ENCODE results near the gene MC2R. TPM values are rescaled to one million over a fixed set of nuclear protein-coding genes. Genes with fewer than 3 reads are reported as not detected.
"Not testable (repeated sequence)": the region's sequence is repeated elsewhere in the genome, so short reads cannot be mapped to it uniquely, and the experiment has no call there.

The MC2R gene
- total RNA-seq, 1 experiment from 2014 or later, result not detected

GRCh38 chr18:13871701-13872100, 43.6 kb downstream of the MC2R start:
- Mint-ChIP-seq H3K27ac (ENCODE audit: low read depth, unreplicated experiment) (no peak overlapping the region), H3K9me3 (ENCODE audit: unreplicated experiment) (no peaks in the 10 kb centered on the region), H3K27me3 (ENCODE audit: insufficient read depth, unreplicated experiment) (no peaks in the 10 kb centered on the region), H3K4me3 (ENCODE audit: unreplicated experiment) (no peak overlapping the region), H3K4me1 (ENCODE audit: insufficient read depth, unreplicated experiment) (no peaks in the 10 kb centered on the region), H3K36me3 (ENCODE audit: insufficient read depth, unreplicated experiment) (no peaks in the 10 kb centered on the region)
- CTCF ChIA-PET, result interaction anchor here (1.2 kb wide), 1 partner anchor 31 kb away, joined by 5 read pairs; no protein-coding TSS in a partner anchor
- TF ChIP-seq, protein P1, sequence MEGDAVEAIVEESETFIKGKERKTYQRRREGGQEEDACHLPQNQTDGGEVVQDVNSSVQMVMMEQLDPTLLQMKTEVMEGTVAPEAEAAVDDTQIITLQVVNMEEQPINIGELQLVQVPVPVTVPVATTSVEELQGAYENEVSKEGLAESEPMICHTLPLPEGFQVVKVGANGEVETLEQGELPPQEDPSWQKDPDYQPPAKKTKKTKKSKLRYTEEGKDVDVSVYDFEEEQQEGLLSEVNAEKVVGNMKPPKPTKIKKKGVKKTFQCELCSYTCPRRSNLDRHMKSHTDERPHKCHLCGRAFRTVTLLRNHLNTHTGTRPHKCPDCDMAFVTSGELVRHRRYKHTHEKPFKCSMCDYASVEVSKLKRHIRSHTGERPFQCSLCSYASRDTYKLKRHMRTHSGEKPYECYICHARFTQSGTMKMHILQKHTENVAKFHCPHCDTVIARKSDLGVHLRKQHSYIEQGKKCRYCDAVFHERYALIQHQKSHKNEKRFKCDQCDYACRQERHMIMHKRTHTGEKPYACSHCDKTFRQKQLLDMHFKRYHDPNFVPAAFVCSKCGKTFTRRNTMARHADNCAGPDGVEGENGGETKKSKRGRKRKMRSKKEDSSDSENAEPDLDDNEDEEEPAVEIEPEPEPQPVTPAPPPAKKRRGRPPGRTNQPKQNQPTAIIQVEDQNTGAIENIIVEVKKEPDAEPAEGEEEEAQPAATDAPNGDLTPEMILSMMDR (IDR thresholded peaks at IDR 0.05; ENCODE audit: unreplicated experiment), result no peak
- BruUV-seq (replicated peaks), result no TSS peak
- DNase-seq (ENCODE audit: unreplicated experiment), result no peak
- intact Hi-C loops (cut with micrococcal nuclease), result no loop called here
- POLR2A ChIA-PET, result no interaction called here

- TF ChIP-seq, protein P1 (IDR thresholded peaks at IDR 0.05; ENCODE audit: unreplicated experiment), result no peak
- Mint-ChIP-seq H3K27me3 (ENCODE audit: insufficient read depth, unreplicated experiment) (no peaks in the 10 kb centered on the region), H3K9me3 (ENCODE audit: unreplicated experiment) (no peaks in the 10 kb centered on the region), H3K36me3 (ENCODE audit: insufficient read depth, unreplicated experiment) (no peaks in the 10 kb centered on the region), H3K4me1 (ENCODE audit: insufficient read depth, unreplicated experiment) (no peaks in the 10 kb centered on the region), H3K4me3 (ENCODE audit: unreplicated experiment) (no peak overlapping the region), H3K27ac (ENCODE audit: low read depth, unreplicated experiment) (no peak overlapping the region)
- intact Hi-C loops (cut with micrococcal nuclease), result no loop called here
- no TSS peak for BruUV-seq (replicated peaks)
- DNase-seq (ENCODE audit: unreplicated experiment), result no peak
- POLR2A ChIA-PET, result no interaction called here
- CTCF ChIA-PET, result interaction anchor here (0.9 kb wide), 1 partner anchor 219 kb away, joined by 3 read pairs; no protein-coding TSS in a partner anchor
These were observed 46.6 kb downstream of the MC2R start for GRCh38 chr18:13868501-13869271.

DNA sequence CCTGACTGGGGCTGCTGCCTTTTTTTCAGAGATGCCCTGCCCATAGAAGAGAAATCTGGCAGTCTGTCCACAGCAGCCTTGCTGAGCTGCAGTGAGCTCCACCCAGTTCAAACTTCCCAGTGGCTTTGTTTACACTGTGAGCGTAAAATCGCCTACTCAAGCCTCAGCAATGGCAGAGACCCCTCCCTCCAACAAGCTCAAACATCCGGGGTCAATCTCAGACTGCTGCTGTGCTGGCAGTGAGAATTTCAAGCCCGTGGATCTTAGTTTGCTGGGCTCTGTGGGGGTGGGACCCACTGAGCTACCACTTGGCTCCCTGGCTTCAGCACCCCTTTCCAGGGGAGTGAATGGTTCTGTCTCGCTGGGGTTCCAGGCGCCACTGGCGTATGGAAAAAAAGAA, 52.4 kb downstream of the MC2R start:
- BruUV-seq (replicated peaks); H3K4me1 Mint-ChIP-seq (ENCODE audit: insufficient read depth, unreplicated experiment); DNase-seq (ENCODE audit: unreplicated experiment); H3K36me3 Mint-ChIP-seq (ENCODE audit: insufficient read depth, unreplicated experiment); H3K27ac Mint-ChIP-seq (ENCODE audit: low read depth, unreplicated experiment); H3K4me3 Mint-ChIP-seq (ENCODE audit: unreplicated experiment); intact Hi-C loops (cut with micrococcal nuclease): not testable (repeated sequence)
- peaks cover 25% of the 10 kb centered on the region for H3K9me3 Mint-ChIP-seq (ENCODE audit: unreplicated experiment)
- CTCF ChIA-PET, result interaction anchor here (0.6 to 0.8 kb wide), 2 partner anchors 30 to 50 kb away, joined by 3 read pairs; no protein-coding TSS in a partner anchor
- POLR2A ChIA-PET, result interaction anchor here (0.6 kb wide), 1 partner anchor 20 kb away, joined by 3 read pairs; no protein-coding TSS in a partner anchor
- peaks cover 16% of the 10 kb centered on the region for H3K27me3 Mint-ChIP-seq (ENCODE audit: insufficient read depth, unreplicated experiment)

DNA sequence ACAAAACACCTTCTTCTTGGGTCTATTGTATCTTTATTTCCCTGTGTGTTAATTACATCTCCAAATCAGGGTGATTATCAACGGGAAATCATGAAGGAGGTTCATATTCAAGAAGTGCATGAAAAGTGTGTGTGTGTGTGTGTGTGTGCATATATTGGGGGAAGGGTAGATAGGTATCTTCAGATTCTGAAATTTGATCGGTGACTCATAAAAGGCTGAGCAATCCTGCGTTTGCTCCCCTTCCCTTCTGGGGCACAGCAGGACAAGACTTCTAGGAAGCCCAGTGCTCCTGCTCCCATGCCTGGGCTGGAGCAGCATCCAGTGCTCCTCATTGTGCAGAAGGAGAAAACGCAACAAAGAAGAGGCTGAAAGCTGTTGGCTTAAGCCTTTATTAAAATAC, 65.5 kb downstream of the MC2R start:
- H3K27me3 Mint-ChIP-seq (ENCODE audit: insufficient read depth, unreplicated experiment), result no peaks in the 10 kb centered on the region
- H3K4me3 Mint-ChIP-seq (ENCODE audit: unreplicated experiment), result no peak overlapping the region

More for the DNA sequence above, 65.5 kb downstream of the MC2R start:
- Mint-ChIP-seq H3K4me1 (ENCODE audit: insufficient read depth, unreplicated experiment) (no peaks in the 10 kb centered on the region), H3K9me3 (ENCODE audit: unreplicated experiment) (peaks cover 32% of the 10 kb centered on the region), H3K36me3 (ENCODE audit: insufficient read depth, unreplicated experiment) (peaks cover 6% of the 10 kb centered on the region), H3K27ac (ENCODE audit: low read depth, unreplicated experiment) (no peak overlapping the region)
- intact Hi-C loops (cut with micrococcal nuclease), result no loop called here
- BruUV-seq (replicated peaks), result no TSS peak
- CTCF ChIA-PET, result no interaction called here
- TF ChIP-seq, protein P1 (IDR thresholded peaks at IDR 0.05; ENCODE audit: unreplicated experiment), result no peak
- peak; percentile 53 for DNase-seq (ENCODE audit: unreplicated experiment)
- POLR2A ChIA-PET, result no interaction called here
